ENCODE results near the gene RAPGEF5.

- TF ChIP-seq USF1 (IDR thresholded peaks at IDR 0.05; ENCODE audit: borderline replicate concordance, low read depth) (no peak), RFX5 (IDR thresholded peaks at IDR 0.05; ENCODE audit: low read length) (no peak), CTCF (IDR thresholded peaks at IDR 0.05) (no peak), TCF12 (IDR thresholded peaks at IDR 0.05) (no peak), EZH2phosphoT487 (IDR thresholded peaks at IDR 0.05; ENCODE audit: borderline replicate concordance, low read depth) (no peak), USF2 (IDR thresholded peaks at IDR 0.05; ENCODE audit: borderline replicate concordance, low read depth, low read length) (no peak), POLR2AphosphoS5 (IDR thresholded peaks at IDR 0.05; ENCODE audit: low read depth, low read length) (no peak), REST (IDR thresholded peaks at IDR 0.05; ENCODE audit: low read depth, low read length) (no peak), YY1 (IDR thresholded peaks at IDR 0.05; ENCODE audit: low read depth) (no peak)
Measured at GRCh38 chr7:22229148-22229547, 127.8 kb downstream of the RAPGEF5 start.
